ENCODE results near the gene PRADC1. TPM values are rescaled to one million over a fixed set of nuclear protein-coding genes. Genes with fewer than 3 reads are reported as not detected.

The PRADC1 gene
- total and polyA plus RNA-seq, 9 of the 15 experiments (the other 6 are each of a cell fraction or from before 2014, with no cell fraction given), result 7.3 to 47.4 (median 34.2) TPM

Other genes starting within 250 kb of the PRADC1 start
Only the 7 nearest of the 8 such genes appear.
- gene RAB11FIP5, start 120.3 kb downstream of the PRADC1 start, total RNA-seq (2014; rRNA removed), result 5.7 and 7.0 TPM in 2 replicates
- 6.7 and 6.8 TPM in 2 replicates for gene RAB11FIP5, start 120.3 kb downstream of the PRADC1 start, total RNA-seq (2014; rRNA removed; fragmentation: Illumina TruSeq; extraction: Trizol)
- gene RAB11FIP5, start 120.3 kb downstream of the PRADC1 start, total RNA-seq (2015; rRNA removed; fragmentation: Illumina TruSeq; extraction: Trizol), result 3.4 and 3.7 TPM in 2 replicates
- gene RAB11FIP5, start 120.3 kb downstream of the PRADC1 start, total RNA-seq (2021), result 8.6 and 9.1 TPM in 2 replicates
- 11.3 and 14.4 TPM in 2 replicates for gene RAB11FIP5, start 120.3 kb downstream of the PRADC1 start, polyA plus RNA-seq (2011; rRNA removed)
- 8.0 and 8.3 TPM in 2 replicates for gene RAB11FIP5, start 120.3 kb downstream of the PRADC1 start, polyA plus RNA-seq (2014; fragmentation: Illumina TruSeq; extraction: Trizol)
- 1 to 10 TPM; 1.7 TPM for gene RAB11FIP5, start 120.3 kb downstream of the PRADC1 start, polyA plus RNA-seq (2014; fragmentation: Nextera tagmentation; extraction: Ambion mirVana)
- 5.7 and 6.4 TPM in 2 replicates for gene RAB11FIP5, start 120.3 kb downstream of the PRADC1 start, polyA plus RNA-seq (2014; rRNA removed)
- gene NOTO, start 30.7 kb downstream of the PRADC1 start, total RNA-seq (2014; rRNA removed), result not detected in 2 replicates
- not detected in 2 replicates for gene NOTO, start 30.7 kb downstream of the PRADC1 start, total RNA-seq (2014; rRNA removed; fragmentation: Illumina TruSeq; extraction: Trizol)
- gene NOTO, start 30.7 kb downstream of the PRADC1 start, total RNA-seq (2015; rRNA removed; fragmentation: Illumina TruSeq; extraction: Trizol), result not detected in 2 replicates
- not detected in 2 replicates for gene NOTO, start 30.7 kb downstream of the PRADC1 start, total RNA-seq (2021)
- gene NOTO, start 30.7 kb downstream of the PRADC1 start, polyA plus RNA-seq (2011; rRNA removed), result not detected in 2 replicates
- gene NOTO, start 30.7 kb downstream of the PRADC1 start, polyA plus RNA-seq (2014; fragmentation: Illumina TruSeq; extraction: Trizol), result not detected in 2 replicates
- not detected for gene NOTO, start 30.7 kb downstream of the PRADC1 start, polyA plus RNA-seq (2014; fragmentation: Nextera tagmentation; extraction: Ambion mirVana)
- not detected in 2 replicates for gene NOTO, start 30.7 kb downstream of the PRADC1 start, polyA plus RNA-seq (2014; rRNA removed)
- gene SMYD5, start 19.0 kb downstream of the PRADC1 start, total RNA-seq (2014; rRNA removed), result 32.0 and 39.5 TPM in 2 replicates
- gene SMYD5, start 19.0 kb downstream of the PRADC1 start, total RNA-seq (2014; rRNA removed; fragmentation: Illumina TruSeq; extraction: Trizol), result 27.8 and 30.7 TPM in 2 replicates
- gene SMYD5, start 19.0 kb downstream of the PRADC1 start, total RNA-seq (2015; rRNA removed; fragmentation: Illumina TruSeq; extraction: Trizol), result 34.7 and 37.2 TPM in 2 replicates
- 43.4 and 44.4 TPM in 2 replicates for gene SMYD5, start 19.0 kb downstream of the PRADC1 start, total RNA-seq (2021)
- gene SMYD5, start 19.0 kb downstream of the PRADC1 start, polyA plus RNA-seq (2011; rRNA removed), result 32.8 and 46.7 TPM in 2 replicates
- gene SMYD5, start 19.0 kb downstream of the PRADC1 start, polyA plus RNA-seq (2014; fragmentation: Illumina TruSeq; extraction: Trizol), result 49.9 and 56.8 TPM in 2 replicates
- gene SMYD5, start 19.0 kb downstream of the PRADC1 start, polyA plus RNA-seq (2014; fragmentation: Nextera tagmentation; extraction: Ambion mirVana), result 10 to 100 TPM; 11.4 to 20.8 TPM
- 31.7 and 51.6 TPM in 2 replicates for gene SMYD5, start 19.0 kb downstream of the PRADC1 start, polyA plus RNA-seq (2014; rRNA removed)
- 638 and 695 TPM in 2 replicates for gene CCT7, start 1.1 kb upstream of the PRADC1 start, total RNA-seq (2014; rRNA removed)
- 579 and 592 TPM in 2 replicates for gene CCT7, start 1.1 kb upstream of the PRADC1 start, total RNA-seq (2014; rRNA removed; fragmentation: Illumina TruSeq; extraction: Trizol)
- 599 and 679 TPM in 2 replicates for gene CCT7, start 1.1 kb upstream of the PRADC1 start, total RNA-seq (2015; rRNA removed; fragmentation: Illumina TruSeq; extraction: Trizol)
- 647 and 659 TPM in 2 replicates for gene CCT7, start 1.1 kb upstream of the PRADC1 start, total RNA-seq (2021)
- 366 and 847 TPM in 2 replicates for gene CCT7, start 1.1 kb upstream of the PRADC1 start, polyA plus RNA-seq (2011; rRNA removed)
- gene CCT7, start 1.1 kb upstream of the PRADC1 start, polyA plus RNA-seq (2014; fragmentation: Illumina TruSeq; extraction: Trizol), result 833 and 856 TPM in 2 replicates
- gene CCT7, start 1.1 kb upstream of the PRADC1 start, polyA plus RNA-seq (2014; fragmentation: Nextera tagmentation; extraction: Ambion mirVana), result 100 to 1,000 TPM; 326 to 587 TPM
- gene CCT7, start 1.1 kb upstream of the PRADC1 start, polyA plus RNA-seq (2014; rRNA removed), result 625 and 697 TPM in 2 replicates
- 3.5 and 4.8 TPM in 2 replicates for gene FBXO41, start 51.2 kb upstream of the PRADC1 start, total RNA-seq (2014; rRNA removed)
- gene FBXO41, start 51.2 kb upstream of the PRADC1 start, total RNA-seq (2014; rRNA removed; fragmentation: Illumina TruSeq; extraction: Trizol), result 1.5 and 1.9 TPM in 2 replicates
- 1.4 and 1.9 TPM in 2 replicates for gene FBXO41, start 51.2 kb upstream of the PRADC1 start, total RNA-seq (2015; rRNA removed; fragmentation: Illumina TruSeq; extraction: Trizol)
- gene FBXO41, start 51.2 kb upstream of the PRADC1 start, total RNA-seq (2021), result 7.7 and 8.2 TPM in 2 replicates
- gene FBXO41, start 51.2 kb upstream of the PRADC1 start, polyA plus RNA-seq (2011; rRNA removed), result 5.5 and 6.1 TPM in 2 replicates
- 4.1 and 4.4 TPM in 2 replicates for gene FBXO41, start 51.2 kb upstream of the PRADC1 start, polyA plus RNA-seq (2014; fragmentation: Illumina TruSeq; extraction: Trizol)
- gene FBXO41, start 51.2 kb upstream of the PRADC1 start, polyA plus RNA-seq (2014; fragmentation: Nextera tagmentation; extraction: Ambion mirVana), result under 1 TPM; 0.21 to 0.36 TPM
- gene FBXO41, start 51.2 kb upstream of the PRADC1 start, polyA plus RNA-seq (2014; rRNA removed), result 6.8 and 7.1 TPM in 2 replicates
- gene EGR4, start 60.3 kb upstream of the PRADC1 start, total RNA-seq (2014; rRNA removed), result not detected in 2 replicates
- gene EGR4, start 60.3 kb upstream of the PRADC1 start, total RNA-seq (2014; rRNA removed; fragmentation: Illumina TruSeq; extraction: Trizol), result not detected in 2 replicates
- gene EGR4, start 60.3 kb upstream of the PRADC1 start, total RNA-seq (2015; rRNA removed; fragmentation: Illumina TruSeq; extraction: Trizol), result not detected in 2 replicates
- not detected in 2 replicates for gene EGR4, start 60.3 kb upstream of the PRADC1 start, total RNA-seq (2021)
- gene EGR4, start 60.3 kb upstream of the PRADC1 start, polyA plus RNA-seq (2011; rRNA removed), result not detected in 2 replicates
- gene EGR4, start 60.3 kb upstream of the PRADC1 start, polyA plus RNA-seq (2014; fragmentation: Illumina TruSeq; extraction: Trizol), result not detected in 2 replicates
- gene EGR4, start 60.3 kb upstream of the PRADC1 start, polyA plus RNA-seq (2014; fragmentation: Nextera tagmentation; extraction: Ambion mirVana), result not detected
- not detected in 2 replicates for gene EGR4, start 60.3 kb upstream of the PRADC1 start, polyA plus RNA-seq (2014; rRNA removed)
- gene ALMS1, start 152.6 kb upstream of the PRADC1 start, total RNA-seq (2014; rRNA removed), result 16.5 and 17.7 TPM in 2 replicates
- 17.2 and 17.7 TPM in 2 replicates for gene ALMS1, start 152.6 kb upstream of the PRADC1 start, total RNA-seq (2014; rRNA removed; fragmentation: Illumina TruSeq; extraction: Trizol)
- 26.3 and 29.2 TPM in 2 replicates for gene ALMS1, start 152.6 kb upstream of the PRADC1 start, total RNA-seq (2015; rRNA removed; fragmentation: Illumina TruSeq; extraction: Trizol)
- 12.5 and 15.7 TPM in 2 replicates for gene ALMS1, start 152.6 kb upstream of the PRADC1 start, total RNA-seq (2021)
- 8.3 and 13.8 TPM in 2 replicates for gene ALMS1, start 152.6 kb upstream of the PRADC1 start, polyA plus RNA-seq (2011; rRNA removed)
- gene ALMS1, start 152.6 kb upstream of the PRADC1 start, polyA plus RNA-seq (2014; fragmentation: Illumina TruSeq; extraction: Trizol), result 11.7 and 13.6 TPM in 2 replicates
- 1 to 10 TPM; 1.4 to 2.2 TPM for gene ALMS1, start 152.6 kb upstream of the PRADC1 start, polyA plus RNA-seq (2014; fragmentation: Nextera tagmentation; extraction: Ambion mirVana)
- gene ALMS1, start 152.6 kb upstream of the PRADC1 start, polyA plus RNA-seq (2014; rRNA removed), result 9.6 and 9.7 TPM in 2 replicates

Measured in K562 (cell line).